Measurements from ENCODE around the gene IL1R2.

GRCh38 chr2:102000012-102000411 is 8.3 kb downstream of the IL1R2 start:
- no peak for TF ChIP-seq EZH2 (IDR thresholded peaks at IDR 0.05; ENCODE audit: low read length, missing control alignments)
- TF ChIP-seq, protein P1, sequence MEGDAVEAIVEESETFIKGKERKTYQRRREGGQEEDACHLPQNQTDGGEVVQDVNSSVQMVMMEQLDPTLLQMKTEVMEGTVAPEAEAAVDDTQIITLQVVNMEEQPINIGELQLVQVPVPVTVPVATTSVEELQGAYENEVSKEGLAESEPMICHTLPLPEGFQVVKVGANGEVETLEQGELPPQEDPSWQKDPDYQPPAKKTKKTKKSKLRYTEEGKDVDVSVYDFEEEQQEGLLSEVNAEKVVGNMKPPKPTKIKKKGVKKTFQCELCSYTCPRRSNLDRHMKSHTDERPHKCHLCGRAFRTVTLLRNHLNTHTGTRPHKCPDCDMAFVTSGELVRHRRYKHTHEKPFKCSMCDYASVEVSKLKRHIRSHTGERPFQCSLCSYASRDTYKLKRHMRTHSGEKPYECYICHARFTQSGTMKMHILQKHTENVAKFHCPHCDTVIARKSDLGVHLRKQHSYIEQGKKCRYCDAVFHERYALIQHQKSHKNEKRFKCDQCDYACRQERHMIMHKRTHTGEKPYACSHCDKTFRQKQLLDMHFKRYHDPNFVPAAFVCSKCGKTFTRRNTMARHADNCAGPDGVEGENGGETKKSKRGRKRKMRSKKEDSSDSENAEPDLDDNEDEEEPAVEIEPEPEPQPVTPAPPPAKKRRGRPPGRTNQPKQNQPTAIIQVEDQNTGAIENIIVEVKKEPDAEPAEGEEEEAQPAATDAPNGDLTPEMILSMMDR (conservative IDR thresholded peaks at IDR 0.05 in 1 of 2, IDR thresholded peaks at IDR 0.05 in 1 of 2; ENCODE audit: low read depth in 1 of 2, low read length in 2 of 2) = no peak
